Measurements from ENCODE around the gene DIPK1C. TPM values are rescaled to one million over a fixed set of nuclear protein-coding genes. Genes with fewer than 3 reads are reported as not detected.

Gene DIPK1C
- total and polyA plus RNA-seq, 10 of the 15 experiments (the other 5 are each of a cell fraction or from before 2014, with no cell fraction given) = not detected

- no peak for TF ChIP-seq SP1 (IDR thresholded peaks at IDR 0.05; ENCODE audit: low read depth, low read length)
- no peak for TF ChIP-seq ZBTB4 (CRISPR knock-in tag; IDR thresholded peaks at IDR 0.05)
- TF ChIP-seq WRNIP1 (IDR thresholded peaks at IDR 0.05; ENCODE audit: borderline replicate concordance, low read depth, low read length) = no peak
- no peak for TF ChIP-seq RFX5 (IDR thresholded peaks at IDR 0.05; ENCODE audit: low read depth, low read length)
- TF ChIP-seq, protein P1, sequence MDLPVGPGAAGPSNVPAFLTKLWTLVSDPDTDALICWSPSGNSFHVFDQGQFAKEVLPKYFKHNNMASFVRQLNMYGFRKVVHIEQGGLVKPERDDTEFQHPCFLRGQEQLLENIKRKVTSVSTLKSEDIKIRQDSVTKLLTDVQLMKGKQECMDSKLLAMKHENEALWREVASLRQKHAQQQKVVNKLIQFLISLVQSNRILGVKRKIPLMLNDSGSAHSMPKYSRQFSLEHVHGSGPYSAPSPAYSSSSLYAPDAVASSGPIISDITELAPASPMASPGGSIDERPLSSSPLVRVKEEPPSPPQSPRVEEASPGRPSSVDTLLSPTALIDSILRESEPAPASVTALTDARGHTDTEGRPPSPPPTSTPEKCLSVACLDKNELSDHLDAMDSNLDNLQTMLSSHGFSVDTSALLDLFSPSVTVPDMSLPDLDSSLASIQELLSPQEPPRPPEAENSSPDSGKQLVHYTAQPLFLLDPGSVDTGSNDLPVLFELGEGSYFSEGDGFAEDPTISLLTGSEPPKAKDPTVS (IDR thresholded peaks at IDR 0.05; ENCODE audit: low read depth, low read length) = no peak
- TF ChIP-seq SREBF2 (IDR thresholded peaks at IDR 0.05; ENCODE audit: low read length) = no peak
Observed at GRCh38 chr18:74465775-74466174, 8.7 kb upstream of the DIPK1C start (continued).

- BruUV-seq (replicated peaks) = no TSS peak
Observed at GRCh38 chr18:74463983-74464382, 6.9 kb upstream of the DIPK1C start.

More at GRCh38 chr18:74463983-74464382, 6.9 kb upstream of the DIPK1C start:
- CTCF ChIA-PET = no interaction called here
- RAD21 ChIA-PET (ENCODE audit: unreplicated experiment) = no interaction called here
- Histone ChIP-seq H3K4me3 (no peak overlapping the region), H4K20me1 (ENCODE audit: control insufficient read depth, insufficient read depth) (no peaks in the 10 kb centered on the region), H3K36me3 (ENCODE audit: control insufficient read depth in 2 of 2, insufficient read depth in 2 of 2, low read length in 1 of 2) (no peaks in the 10 kb centered on the region), H3K27me3 (replicated peaks in 1 of 2; ENCODE audit: control insufficient read depth in 2 of 2, insufficient read depth in 2 of 2, low read length in 1 of 2) (peaks cover 0 to 3% of the 10 kb centered on the region in 2 experiments; a peak in 1 of 4 replicates), H3K9ac (ENCODE audit: control insufficient read depth, insufficient read depth, low read length) (no peak overlapping the region), H3K79me2 (ENCODE audit: control insufficient read depth, insufficient read depth, low read length) (no peaks in the 10 kb centered on the region), H3K4me2 (ENCODE audit: control insufficient read depth, insufficient read depth) (no peak overlapping the region), H2AFZ (ENCODE audit: control insufficient read depth, low read depth, low read length) (no peak overlapping the region), H3K4me1 (ENCODE audit: control insufficient read depth, insufficient read depth, low read length) (no peaks in the 10 kb centered on the region), H3K9me3 (replicated peaks; ENCODE audit: control insufficient read depth, insufficient read depth, low read length) (no peaks in the 10 kb centered on the region), H3K27ac (ENCODE audit: control insufficient read depth, insufficient read depth) (no peak overlapping the region)
- TF ChIP-seq TAF1 (IDR thresholded peaks at IDR 0.05; ENCODE audit: borderline replicate concordance, low read depth, low read length) (no peak), BCL3 (IDR thresholded peaks at IDR 0.05; ENCODE audit: borderline replicate concordance, insufficient read depth, low read depth, low read length, poor library complexity, severe bottlenecking) (no peak), TCF7 (IDR thresholded peaks at IDR 0.05; ENCODE audit: borderline replicate concordance) (no peak), NR2C1 (IDR thresholded peaks at IDR 0.05) (no peak), IKZF1 (conservative IDR thresholded peaks at IDR 0.05) (no peak), RBBP5 (conservative IDR thresholded peaks at IDR 0.05) (no peak)
- POLR2A ChIA-PET = no interaction called here
- FAIRE-seq (no peak), DNase-seq (ENCODE audit: low read depth, low spot score) (no peak), ATAC-seq (no peak)
- intact Hi-C loops (cut with micrococcal nuclease; ENCODE audit: unreplicated experiment) (no loop called here), in situ Hi-C loops (cut with MboI) (no loop called here)
- WGBS (ENCODE audit: insufficient coverage, insufficient replicate concordance, low lambda C conversion rate, missing lambda C conversion rate) = 38% methylated on average over 1 of the region's 1 CpG
- SMC1A ChIA-PET (ENCODE audit: uncharacterized antibody, unreplicated experiment) = no interaction called here
